ENCODE measurements around the gene PRSS57.

DNA sequence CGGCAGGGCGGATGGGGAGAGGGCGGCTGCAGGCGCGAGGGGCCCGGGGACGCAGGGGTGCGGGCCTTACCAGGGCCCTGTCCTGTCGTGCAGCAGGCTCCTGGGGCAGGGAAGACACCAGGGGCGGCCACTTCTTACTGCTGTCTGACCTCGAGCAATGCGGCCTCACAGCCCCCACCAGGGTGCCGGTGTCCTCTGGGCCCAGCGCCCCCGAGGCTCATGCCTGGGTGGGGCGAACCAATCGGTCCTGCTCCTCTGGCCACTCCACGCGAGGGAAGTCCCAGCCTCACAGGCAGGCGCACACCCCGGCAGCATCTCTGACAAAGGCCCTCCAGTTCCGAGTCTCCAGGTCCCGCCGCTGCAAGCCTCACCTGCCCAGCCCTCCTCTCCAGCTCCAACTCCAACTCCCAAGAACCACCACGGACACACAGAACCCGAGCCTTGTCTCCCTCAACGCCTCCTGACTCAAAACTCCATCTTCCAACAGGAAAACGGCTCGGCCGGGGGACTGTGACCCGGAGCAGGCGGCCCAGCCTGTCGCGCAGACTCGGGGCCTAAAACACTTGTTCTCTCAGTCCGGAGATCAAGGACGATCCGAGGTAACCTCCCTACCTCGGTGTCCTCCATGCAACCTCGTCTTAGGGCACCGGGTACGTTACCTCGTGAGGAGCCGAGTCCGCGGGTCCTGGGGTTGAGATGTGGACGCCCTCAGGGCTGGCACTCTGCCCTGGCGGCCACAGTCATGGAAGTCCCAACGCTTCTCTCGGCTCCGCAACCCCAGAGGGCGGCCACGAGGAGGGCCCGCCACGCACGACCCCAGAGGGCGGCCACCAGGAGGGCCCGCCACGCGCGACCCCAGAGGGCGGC, 49.1 kb downstream of the PRSS57 start:
- TF ChIP-seq, protein P1, sequence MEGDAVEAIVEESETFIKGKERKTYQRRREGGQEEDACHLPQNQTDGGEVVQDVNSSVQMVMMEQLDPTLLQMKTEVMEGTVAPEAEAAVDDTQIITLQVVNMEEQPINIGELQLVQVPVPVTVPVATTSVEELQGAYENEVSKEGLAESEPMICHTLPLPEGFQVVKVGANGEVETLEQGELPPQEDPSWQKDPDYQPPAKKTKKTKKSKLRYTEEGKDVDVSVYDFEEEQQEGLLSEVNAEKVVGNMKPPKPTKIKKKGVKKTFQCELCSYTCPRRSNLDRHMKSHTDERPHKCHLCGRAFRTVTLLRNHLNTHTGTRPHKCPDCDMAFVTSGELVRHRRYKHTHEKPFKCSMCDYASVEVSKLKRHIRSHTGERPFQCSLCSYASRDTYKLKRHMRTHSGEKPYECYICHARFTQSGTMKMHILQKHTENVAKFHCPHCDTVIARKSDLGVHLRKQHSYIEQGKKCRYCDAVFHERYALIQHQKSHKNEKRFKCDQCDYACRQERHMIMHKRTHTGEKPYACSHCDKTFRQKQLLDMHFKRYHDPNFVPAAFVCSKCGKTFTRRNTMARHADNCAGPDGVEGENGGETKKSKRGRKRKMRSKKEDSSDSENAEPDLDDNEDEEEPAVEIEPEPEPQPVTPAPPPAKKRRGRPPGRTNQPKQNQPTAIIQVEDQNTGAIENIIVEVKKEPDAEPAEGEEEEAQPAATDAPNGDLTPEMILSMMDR (IDR thresholded peaks at IDR 0.05): no peak
- no peak for TF ChIP-seq POLR2A (IDR thresholded peaks at IDR 0.05)
